ENCODE data around the gene FGF14. TPM values are rescaled to one million over a fixed set of nuclear protein-coding genes. Genes with fewer than 3 reads are reported as not detected.

The FGF14 gene
- total RNA-seq, 1 experiment from 2014 or later, result not detected

- DNase-seq (ENCODE audit: low spot score), result peak; percentile 42
- in situ Hi-C loops (cut with HindIII; ENCODE audit: low sequenced_read_pairs), result no loop called here
Measured at GRCh38 chr13:101979825-101980224, 422.0 kb downstream of the FGF14 start.

- peak; percentile 95 for DNase-seq (ENCODE audit: low spot score)
- in situ Hi-C loops (cut with HindIII; ENCODE audit: low sequenced_read_pairs), result no loop called here
Measured at GRCh38 chr13:101978552-101979315, 423.1 kb downstream of the FGF14 start.

DNA sequence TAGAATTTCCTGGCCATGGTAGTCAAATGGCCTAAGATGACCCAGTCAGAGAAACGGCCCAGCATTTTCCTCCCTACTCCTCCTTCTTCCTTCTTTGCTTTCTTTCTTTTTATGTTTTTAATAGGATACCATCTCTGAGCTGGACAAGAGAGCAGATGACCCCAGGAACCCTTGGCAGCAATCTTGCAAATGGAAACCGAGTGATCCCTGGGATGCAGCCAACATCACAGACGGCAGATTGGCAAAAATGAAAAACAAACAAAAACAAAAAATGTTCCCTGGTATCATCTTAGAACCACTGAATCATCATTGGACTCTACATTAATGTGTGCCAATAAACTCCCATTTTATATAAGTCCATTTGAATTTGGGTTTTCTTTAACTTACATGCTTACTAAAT is 424.4 kb downstream of the FGF14 start:
- peak; percentile 95 for DNase-seq (ENCODE audit: low spot score)
- in situ Hi-C loops (cut with HindIII; ENCODE audit: low sequenced_read_pairs), result no loop called here

DNA sequence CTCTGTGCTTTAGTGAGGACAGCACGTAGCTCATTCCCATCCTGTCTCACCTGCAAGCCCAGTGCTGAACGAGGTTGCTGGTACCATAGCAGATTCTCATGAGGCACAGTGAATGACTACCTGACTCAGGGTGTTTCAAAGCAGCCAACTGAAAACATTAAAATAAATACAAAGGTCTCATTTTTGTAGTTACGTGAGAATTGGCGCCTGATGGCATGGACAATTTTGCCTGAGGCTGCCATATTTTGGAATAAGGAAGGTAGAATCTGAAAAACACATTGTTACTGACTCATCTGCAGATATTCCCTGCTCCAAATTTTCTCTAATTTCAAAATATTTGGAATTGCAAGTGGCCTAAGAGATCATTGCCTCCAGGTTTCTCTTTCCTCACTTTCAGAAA is 429.7 kb downstream of the FGF14 start:
- peak; percentile 47 for DNase-seq (ENCODE audit: low spot score)
- in situ Hi-C loops (cut with HindIII; ENCODE audit: low sequenced_read_pairs), result no loop called here

- in situ Hi-C loops (cut with HindIII; ENCODE audit: low sequenced_read_pairs), result no loop called here
- no peak for DNase-seq (ENCODE audit: low spot score)
Measured at GRCh38 chr13:101970341-101970740, 431.5 kb downstream of the FGF14 start.

- in situ Hi-C loops (cut with HindIII; ENCODE audit: low sequenced_read_pairs), result no loop called here
Measured at GRCh38 chr13:101967781-101968180, 434.1 kb downstream of the FGF14 start.

GRCh38 chr13:101967216-101967615 is 434.6 kb downstream of the FGF14 start:
- DNase-seq (ENCODE audit: low spot score), result no peak
- in situ Hi-C loops (cut with HindIII; ENCODE audit: low sequenced_read_pairs), result no loop called here

More at GRCh38 chr13:101967781-101968180, 434.1 kb downstream of the FGF14 start:
- no peak for DNase-seq (ENCODE audit: low spot score)

- no peak for DNase-seq (ENCODE audit: low spot score)
- in situ Hi-C loops (cut with HindIII; ENCODE audit: low sequenced_read_pairs), result no loop called here
Measured at GRCh38 chr13:101965096-101965495, 436.8 kb downstream of the FGF14 start.

DNA sequence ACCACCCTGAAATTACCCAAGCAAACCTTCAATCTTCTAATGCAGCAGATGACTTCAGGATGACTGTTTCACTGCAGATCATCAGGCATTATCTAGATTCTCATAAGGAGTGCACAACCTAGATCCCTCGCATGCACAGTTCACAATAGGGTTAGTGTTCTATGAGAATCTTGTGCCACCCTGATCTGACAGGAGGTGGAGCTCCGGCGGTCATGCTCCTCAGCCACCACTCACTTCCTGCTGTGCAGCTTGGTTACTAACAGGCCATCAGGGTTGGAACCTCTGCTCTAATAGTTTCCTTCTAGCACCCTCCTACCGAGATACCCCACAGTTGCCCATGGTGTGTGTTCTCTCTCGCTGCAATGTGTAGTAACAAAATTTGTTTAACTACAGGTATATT is 442.8 kb downstream of the FGF14 start:
- in situ Hi-C loops (cut with HindIII; ENCODE audit: low sequenced_read_pairs), result no loop called here
- DNase-seq (ENCODE audit: low spot score), result no peak

DNA sequence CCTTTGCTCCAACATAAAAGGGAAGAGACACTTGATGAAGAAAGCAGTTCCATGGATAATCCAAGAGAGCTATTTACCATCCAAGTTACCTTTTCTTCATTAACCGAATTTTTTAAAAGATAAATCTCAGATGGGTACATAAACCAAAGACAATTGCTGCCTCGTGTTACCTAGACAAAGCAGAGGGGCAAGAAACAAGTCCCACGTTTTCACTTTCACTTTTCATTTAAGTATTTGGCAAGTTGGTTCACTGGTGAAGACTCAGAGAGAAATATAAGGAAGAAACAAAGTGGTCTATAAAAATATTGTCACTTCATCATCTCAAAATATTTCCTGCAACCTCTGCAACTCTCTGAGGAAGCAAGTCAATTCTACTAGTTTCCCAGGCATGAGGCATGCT is 446.1 kb downstream of the FGF14 start:
- in situ Hi-C loops (cut with HindIII; ENCODE audit: low sequenced_read_pairs), result no loop called here
- DNase-seq (ENCODE audit: low spot score), result no peak

GRCh38 chr13:101951114-101951513 is 450.7 kb downstream of the FGF14 start:
- in situ Hi-C loops (cut with HindIII; ENCODE audit: low sequenced_read_pairs), result no loop called here
- DNase-seq (ENCODE audit: low spot score), result no peak

DNA sequence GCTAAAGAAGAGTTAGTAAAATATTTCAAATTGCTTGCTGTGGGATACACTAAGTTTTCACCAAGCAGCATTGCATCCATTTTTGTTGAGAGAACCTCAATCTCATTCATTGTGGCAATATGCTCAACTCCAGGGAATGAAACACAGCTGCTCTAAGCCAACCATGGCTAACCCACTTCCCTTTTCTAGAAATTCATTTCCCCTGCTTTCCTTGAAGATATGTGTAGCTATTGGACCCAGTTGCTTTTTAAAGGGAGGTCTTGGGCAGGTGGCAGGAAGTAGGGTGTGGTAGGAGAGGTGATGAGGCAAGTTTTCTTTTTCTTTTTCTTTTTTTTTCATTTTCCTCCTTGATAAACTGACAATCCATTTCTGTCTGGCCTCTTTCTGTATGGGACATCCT is 452.2 kb downstream of the FGF14 start:
- no peak for DNase-seq (ENCODE audit: low spot score)

GRCh38 chr13:101946401-101946800 is 455.4 kb downstream of the FGF14 start:
- in situ Hi-C loops (cut with HindIII; ENCODE audit: low sequenced_read_pairs), result no loop called here

More for the DNA sequence above, 452.2 kb downstream of the FGF14 start:
- in situ Hi-C loops (cut with HindIII; ENCODE audit: low sequenced_read_pairs), result no loop called here

GRCh38 chr13:101945435-101945834 is 456.4 kb downstream of the FGF14 start:
- in situ Hi-C loops (cut with HindIII; ENCODE audit: low sequenced_read_pairs), result no loop called here
- DNase-seq (ENCODE audit: low spot score), result peak; percentile 80

More at GRCh38 chr13:101946401-101946800, 455.4 kb downstream of the FGF14 start:
- DNase-seq (ENCODE audit: low spot score), result peak; percentile 64

- no peak for DNase-seq (ENCODE audit: low spot score)
- in situ Hi-C loops (cut with HindIII; ENCODE audit: low sequenced_read_pairs), result no loop called here
Measured at GRCh38 chr13:101944521-101944920, 457.3 kb downstream of the FGF14 start.

GRCh38 chr13:101942535-101943157 is 459.2 kb downstream of the FGF14 start:
- DNase-seq (ENCODE audit: low spot score), result no peak
- in situ Hi-C loops (cut with HindIII; ENCODE audit: low sequenced_read_pairs), result no loop called here

GRCh38 chr13:101942038-101942437 is 459.8 kb downstream of the FGF14 start:
- in situ Hi-C loops (cut with HindIII; ENCODE audit: low sequenced_read_pairs), result no loop called here
- peak; percentile 91 for DNase-seq (ENCODE audit: low spot score)

- in situ Hi-C loops (cut with HindIII; ENCODE audit: low sequenced_read_pairs), result no loop called here
- DNase-seq (ENCODE audit: low spot score), result peak; percentile 50
Measured at GRCh38 chr13:101941095-101941783, 460.6 kb downstream of the FGF14 start.

DNA sequence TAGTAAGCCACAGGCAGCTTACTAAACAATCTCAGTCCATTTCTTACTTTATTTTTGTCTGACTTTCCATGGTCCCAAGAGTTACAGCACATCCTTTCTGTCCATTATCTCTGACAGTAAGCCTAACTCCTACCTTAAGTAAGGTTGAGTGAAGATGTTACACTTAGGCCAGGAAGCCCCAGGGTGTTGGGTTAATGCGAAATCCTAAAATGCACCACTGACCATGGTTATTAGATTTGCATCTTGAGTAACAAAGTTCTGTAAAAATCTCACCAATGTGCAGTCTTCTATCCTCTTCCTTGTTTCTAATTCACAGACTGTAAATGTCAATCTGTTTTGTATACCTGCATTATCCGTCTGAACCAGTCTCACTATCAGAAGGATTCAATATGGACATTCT is 462.5 kb downstream of the FGF14 start:
- DNase-seq (ENCODE audit: low spot score), result no peak
- in situ Hi-C loops (cut with HindIII; ENCODE audit: low sequenced_read_pairs), result no loop called here

GRCh38 chr13:101935828-101936227 is 466.0 kb downstream of the FGF14 start:
- in situ Hi-C loops (cut with HindIII; ENCODE audit: low sequenced_read_pairs), result no loop called here
- no peak for DNase-seq (ENCODE audit: low spot score)

Measured in G401 (cell line).